A673 (cell line): ENCODE measurements around the gene SH3RF3. TPM values are rescaled to one million over a fixed set of nuclear protein-coding genes. Genes with fewer than 3 reads are reported as not detected.

Experiments used
- BruUV-seq: library from RNA; stranded (reverse); fragments of 400-500 nt; replicated peaks from 2 replicates; lab custom pipeline; 2021; lab: Mats Ljungman, UMichigan
- CTCF ChIA-PET: fragments of 300-600 bp; sonication (Branson Sonifier 250); formaldehyde crosslinking; loops from one replicate; lab custom pipeline; 2022; ENCODE audit warnings: antibody characterized with exemption; lab: Charles Lee
- POLR2A ChIA-PET: fragments of 300-600 bp; sonication (Branson Sonifier 250); formaldehyde crosslinking; loops from one replicate; lab custom pipeline; 2022; ENCODE audit warnings: antibody characterized with exemption; ENCODE audit not compliant: low non-redundant PET; lab: Charles Lee
- DNase-seq: peaks from one replicate; pipeline ENCODE4 v3.0.0-alpha.2; 2015; ENCODE audit warnings: low spot score
- H3K27ac ChIP-seq: fragments of 200-600 bp; sonication (generic); 2 replicates; pipeline ENCODE4 v1.5.1; 2016; ENCODE audit warnings: mixed run types, low read depth, mild to moderate bottlenecking, mixed read lengths, antibody characterized with exemption, low read length; ENCODE audit not compliant: poor library complexity, severe bottlenecking
- H3K27me3 ChIP-seq: fragments of 200-600 bp; sonication (generic); replicated peaks from 2 replicates; pipeline ENCODE4 v1.6.1; 2017; ENCODE audit warnings: mixed run types, low read depth, mild to moderate bottlenecking, mixed read lengths, antibody characterized with exemption, low read length; ENCODE audit not compliant: insufficient read depth, poor library complexity
- H3K36me3 ChIP-seq: fragments of 200-600 bp; sonication (generic); 2 replicates; pipeline ENCODE4 v1.6.1; 2016; ENCODE audit warnings: mixed run types, mild to moderate bottlenecking, mixed read lengths, antibody characterized with exemption, low read length; ENCODE audit not compliant: insufficient read depth, poor library complexity, severe bottlenecking
- H3K4me1 ChIP-seq: fragments of 200-600 bp; sonication (generic); 2 replicates; pipeline ENCODE4 v1.6.1; 2017; ENCODE audit warnings: mixed run types, mild to moderate bottlenecking, mixed read lengths, antibody characterized with exemption, low read length; ENCODE audit not compliant: insufficient read depth, poor library complexity, severe bottlenecking
- H3K4me3 ChIP-seq: fragments of 200-600 bp; sonication (generic); 2 replicates; pipeline ENCODE4 v1.5.1; 2016; ENCODE audit warnings: low read depth, mixed run types, mild to moderate bottlenecking, mixed read lengths, low read length; ENCODE audit not compliant: poor library complexity, severe bottlenecking
- H3K9me3 ChIP-seq: fragments of 200-600 bp; sonication (generic); 2 replicates; pipeline ENCODE4 v1.6.1; 2016; ENCODE audit warnings: mixed run types, low read depth, mild to moderate bottlenecking, mixed read lengths, antibody characterized with exemption, low read length; ENCODE audit not compliant: poor library complexity, severe bottlenecking
- EZH2 ChIP-seq: fragments of 200-600 bp; sonication (generic); IDR thresholded peaks from 2 replicates; pipeline ENCODE4 v1.6.1; 2017; ENCODE audit warnings: borderline replicate concordance, low read depth, mild to moderate bottlenecking, mixed read lengths, antibody characterized with exemption, low read length; ENCODE audit not compliant: poor library complexity, severe bottlenecking
- intact Hi-C: fragments of 100-400 bp; cut with micrococcal nuclease; formaldehyde crosslinking; loops from one replicate; pipeline ENCODE4 v1.10.0; 2022; ENCODE audit not compliant: unreplicated experiment
- total RNA-seq: library from RNA; stranded (reverse); gene quantifications from 2 replicates; pipeline ENCODE4 v1.2.3, GENCODE V29; 2021
- TF ChIP-seq, protein P1 (sequence below): fragments of 300-800, 200-600 bp; sonication (generic); conservative IDR thresholded peaks from 2 replicates; pipeline ENCODE4 v1.5.1; 2017; ENCODE audit warnings: low read depth, mild to moderate bottlenecking, antibody characterized with exemption, low read length, moderate library complexity, mixed read lengths

SH3RF3 gene
- total RNA-seq, 1 experiment from 2014 or later = 0.15 TPM

DNA sequence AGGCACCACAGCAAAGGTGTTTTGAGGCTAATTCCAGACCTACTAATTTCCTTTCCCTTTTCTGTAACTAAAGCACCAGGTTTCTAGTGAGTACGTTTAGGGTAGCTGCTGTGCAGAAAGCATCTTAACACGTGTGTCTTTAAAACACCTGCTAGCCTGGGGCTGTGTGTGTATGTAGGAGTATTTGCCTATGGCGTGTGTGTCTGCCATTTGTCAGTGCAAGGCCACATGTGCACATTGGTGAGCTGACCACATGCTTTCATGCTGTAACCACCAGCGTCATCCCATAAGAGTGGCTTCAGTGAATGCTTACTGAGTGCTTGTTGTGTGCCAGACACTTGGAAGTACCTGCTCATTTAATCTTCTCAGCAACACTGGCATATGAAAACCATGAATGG is 243.2 kb downstream of the SH3RF3 start:
- no peak overlapping the region for H3K4me3 ChIP-seq
- POLR2A ChIA-PET = no interaction called here
- CTCF ChIA-PET = no interaction called here
- no peaks in the 10 kb centered on the region for H3K4me1 ChIP-seq
- H3K9me3 ChIP-seq = no peaks in the 10 kb centered on the region
- intact Hi-C loops = no loop called here
- H3K36me3 ChIP-seq = no peaks in the 10 kb centered on the region
- no peak overlapping the region for H3K27ac ChIP-seq
- no TSS peak for BruUV-seq
- no peak for DNase-seq
- TF ChIP-seq, protein P1, sequence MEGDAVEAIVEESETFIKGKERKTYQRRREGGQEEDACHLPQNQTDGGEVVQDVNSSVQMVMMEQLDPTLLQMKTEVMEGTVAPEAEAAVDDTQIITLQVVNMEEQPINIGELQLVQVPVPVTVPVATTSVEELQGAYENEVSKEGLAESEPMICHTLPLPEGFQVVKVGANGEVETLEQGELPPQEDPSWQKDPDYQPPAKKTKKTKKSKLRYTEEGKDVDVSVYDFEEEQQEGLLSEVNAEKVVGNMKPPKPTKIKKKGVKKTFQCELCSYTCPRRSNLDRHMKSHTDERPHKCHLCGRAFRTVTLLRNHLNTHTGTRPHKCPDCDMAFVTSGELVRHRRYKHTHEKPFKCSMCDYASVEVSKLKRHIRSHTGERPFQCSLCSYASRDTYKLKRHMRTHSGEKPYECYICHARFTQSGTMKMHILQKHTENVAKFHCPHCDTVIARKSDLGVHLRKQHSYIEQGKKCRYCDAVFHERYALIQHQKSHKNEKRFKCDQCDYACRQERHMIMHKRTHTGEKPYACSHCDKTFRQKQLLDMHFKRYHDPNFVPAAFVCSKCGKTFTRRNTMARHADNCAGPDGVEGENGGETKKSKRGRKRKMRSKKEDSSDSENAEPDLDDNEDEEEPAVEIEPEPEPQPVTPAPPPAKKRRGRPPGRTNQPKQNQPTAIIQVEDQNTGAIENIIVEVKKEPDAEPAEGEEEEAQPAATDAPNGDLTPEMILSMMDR = no peak
- TF ChIP-seq EZH2 = no peak
- no peaks in the 10 kb centered on the region for H3K27me3 ChIP-seq

DNA sequence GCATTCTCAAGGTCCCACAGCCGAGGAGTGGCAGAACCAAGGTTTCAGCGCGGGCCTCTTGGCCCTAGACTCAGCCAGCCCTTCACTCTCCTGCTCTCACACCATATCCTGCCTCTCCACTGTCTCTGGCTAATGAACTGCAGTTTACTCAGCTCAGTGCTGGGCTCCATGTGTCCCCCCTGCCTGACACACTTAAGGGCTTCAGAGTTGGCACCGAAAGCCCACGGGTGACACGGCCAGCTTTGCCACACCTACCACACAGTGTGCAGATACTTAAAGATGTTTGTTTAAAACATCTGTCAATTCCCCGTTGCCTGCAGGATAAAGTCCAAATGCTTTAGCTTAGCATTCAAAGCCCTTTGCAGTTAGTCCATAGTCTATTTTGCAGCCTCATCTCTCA is 243.6 kb downstream of the SH3RF3 start:
- CTCF ChIA-PET = no interaction called here
- H3K36me3 ChIP-seq = no peaks in the 10 kb centered on the region

GRCh38 chr2:109373791-109374547 is 245.0 kb downstream of the SH3RF3 start:
- no peaks in the 10 kb centered on the region for H3K36me3 ChIP-seq
- no peak for DNase-seq
- H3K9me3 ChIP-seq = no peaks in the 10 kb centered on the region
- intact Hi-C loops = no loop called here
- no peak overlapping the region for H3K4me3 ChIP-seq
- H3K4me1 ChIP-seq = no peaks in the 10 kb centered on the region
- no peaks in the 10 kb centered on the region for H3K27me3 ChIP-seq
- CTCF ChIA-PET = no interaction called here
- TF ChIP-seq EZH2 = no peak
- TF ChIP-seq, protein P1 = no peak
- POLR2A ChIA-PET = no interaction called here
- no peak overlapping the region for H3K27ac ChIP-seq
- no TSS peak for BruUV-seq

More for the DNA sequence above, 243.6 kb downstream of the SH3RF3 start:
- no peak for DNase-seq
- no peak for TF ChIP-seq EZH2
- Histone ChIP-seq H3K4me3 (no peak overlapping the region), H3K4me1 (no peaks in the 10 kb centered on the region), H3K27me3 (no peaks in the 10 kb centered on the region), H3K9me3 (no peaks in the 10 kb centered on the region), H3K27ac (no peak overlapping the region)
- no TSS peak for BruUV-seq
- intact Hi-C loops = no loop called here
- POLR2A ChIA-PET = no interaction called here
